Measurements from ENCODE around the gene NR0B2. TPM values are rescaled to one million over a fixed set of nuclear protein-coding genes. Genes with fewer than 3 reads are reported as not detected.
"Not testable (repeated sequence)": the region's sequence is repeated elsewhere in the genome, so short reads cannot be mapped to it uniquely, and the experiment has no call there.

Gene NR0B2
- total RNA-seq, 2 donors from 2014 or later: 19.8 to 34.8 TPM

- ATAC-seq (no peak), DNase-seq (no peak)
- no peak overlapping the region for H3K4me3 ChIP-seq
- peaks cover 21 to 56% of the 10 kb centered on the region in 2 donors for H3K36me3 ChIP-seq (replicated peaks in 1 of 2; ENCODE audit: insufficient read depth in 1 of 2, low read depth in 2 of 2)
- no peak overlapping the region for H3K27ac ChIP-seq
- H3K4me1 ChIP-seq: no peaks in the 10 kb centered on the region
- H3K27me3 ChIP-seq: no peaks in the 10 kb centered on the region
- 80 to 85% methylated on average over 5 of the region's 5 CpGs for WGBS, 2 donors
- no peaks in the 10 kb centered on the region for H3K9me3 ChIP-seq
- intact Hi-C loops (cut with DNase I): no loop called here
- TF ChIP-seq POLR2A (IDR thresholded peaks at IDR 0.05): no peak
- no peak for TF ChIP-seq CTCF (IDR thresholded peaks at IDR 0.05)
These were observed 30.9 kb downstream of the NR0B2 start for GRCh38 chr1:26882696-26883463.

GRCh38 chr1:26881611-26882010 is 32.2 kb downstream of the NR0B2 start:
- H3K4me3 ChIP-seq; H3K4me1 ChIP-seq; DNase-seq; H3K9me3 ChIP-seq; H3K27ac ChIP-seq; H3K27me3 ChIP-seq; ATAC-seq; intact Hi-C loops (cut with DNase I): not testable (repeated sequence)
- peaks cover 21 to 56% of the 10 kb centered on the region in 2 donors for H3K36me3 ChIP-seq (replicated peaks in 1 of 2; ENCODE audit: insufficient read depth in 1 of 2, low read depth in 2 of 2)
- WGBS, 2 donors: 75 to 76% methylated on average over 5 to 6 of the region's 6 CpGs

GRCh38 chr1:26879793-26880192 is 34.0 kb downstream of the NR0B2 start:
- Histone ChIP-seq H3K27ac (no peak overlapping the region), H3K36me3 (replicated peaks in 1 of 2; ENCODE audit: insufficient read depth in 1 of 2, low read depth in 2 of 2) (peaks cover 21 to 42% of the 10 kb centered on the region in 2 donors), H3K27me3 (no peaks in the 10 kb centered on the region), H3K9me3 (no peaks in the 10 kb centered on the region), H3K4me1 (no peaks in the 10 kb centered on the region), H3K4me3 (no peak overlapping the region)
- no peak for DNase-seq
- intact Hi-C loops (cut with DNase I): no loop called here
- WGBS, 2 donors: 89 to 94% methylated on average over 4 of the region's 4 CpGs
- ATAC-seq: no peak
- TF ChIP-seq CTCF (IDR thresholded peaks at IDR 0.05) (no peak), POLR2A (IDR thresholded peaks at IDR 0.05) (no peak)

- Histone ChIP-seq H3K36me3 (replicated peaks in 1 of 2; ENCODE audit: insufficient read depth in 1 of 2, low read depth in 2 of 2) (peaks cover under 1 to 22% of the 10 kb centered on the region in 2 donors), H3K27me3 (no peaks in the 10 kb centered on the region), H3K9me3 (no peaks in the 10 kb centered on the region), H3K27ac (no peak overlapping the region), H3K4me1 (no peaks in the 10 kb centered on the region), H3K4me3 (no peak overlapping the region)
- DNase-seq (no peak), ATAC-seq (no peak)
- TF ChIP-seq CTCF (IDR thresholded peaks at IDR 0.05): no peak
- no peak for TF ChIP-seq POLR2A (IDR thresholded peaks at IDR 0.05)
- 62 to 75% methylated on average over 2 of the region's 2 CpGs for WGBS, 2 donors
- intact Hi-C loops (cut with DNase I): no loop called here
These were observed 36.4 kb downstream of the NR0B2 start for GRCh38 chr1:26877326-26877725.

- Histone ChIP-seq H3K4me1 (no peaks in the 10 kb centered on the region), H3K9me3 (no peaks in the 10 kb centered on the region), H3K27ac (no peak overlapping the region), H3K4me3 (no peak overlapping the region), H3K27me3 (no peaks in the 10 kb centered on the region), H3K36me3 (replicated peaks in 1 of 2; ENCODE audit: insufficient read depth in 1 of 2, low read depth in 2 of 2) (peaks cover 0 to 10% of the 10 kb centered on the region in 2 donors)
- WGBS, 2 donors: 64 to 86% methylated on average over 4 of the region's 4 CpGs
- no peak for ATAC-seq
- no peak for DNase-seq
- intact Hi-C loops (cut with DNase I): no loop called here
- no peak for TF ChIP-seq CTCF (IDR thresholded peaks at IDR 0.05)
- no peak for TF ChIP-seq POLR2A (IDR thresholded peaks at IDR 0.05)
These were observed 38.9 kb downstream of the NR0B2 start for GRCh38 chr1:26874896-26875295.

GRCh38 chr1:26873097-26873496 is 40.7 kb downstream of the NR0B2 start:
- H3K4me1 ChIP-seq; H3K36me3 ChIP-seq (replicated peaks in 1 of 2; ENCODE audit: insufficient read depth in 1 of 2, low read depth in 2 of 2); ATAC-seq; H3K27ac ChIP-seq; H3K27me3 ChIP-seq; DNase-seq; intact Hi-C loops (cut with DNase I); H3K4me3 ChIP-seq; H3K9me3 ChIP-seq: not testable (repeated sequence)
- 64 to 76% methylated on average over 2 of the region's 2 CpGs for WGBS, 2 donors
